ENCODE measurements around the gene EBI3.
"Not testable (repeated sequence)": the region's sequence is repeated elsewhere in the genome, so short reads cannot be mapped to it uniquely, and the experiment has no call there.

EBI3 gene

GRCh38 chr19:4229179-4229931 lies at the start of gene EBI3:
Gene EBI3, plus strand, starts transcription at chr19:4229523. Its CDS starts 28 bp downstream, at chr19:4229551.
- no peak for DNase-seq

- DNase-seq: no peak
Measured at GRCh38 chr19:4181053-4181508, 48.2 kb upstream of the EBI3 start.

GRCh38 chr19:4182084-4182810 lies 47.1 kb upstream of the EBI3 start, which contains the start of the genes ANKRD24 and SIRT6:
Gene ANKRD24, plus strand, starts transcription at chr19:4182689. Its CDS starts 3,737 bp downstream, at chr19:4186426.
Gene SIRT6, minus strand, starts transcription at chr19:4182563. Its CDS starts 24 bp downstream, at chr19:4182539.
- peak; percentile 96 for DNase-seq

GRCh38 chr19:4183967-4184717 lies 45.2 kb upstream of the EBI3 start:
- no peak for DNase-seq

GRCh38 chr19:4184718-4185352 lies 44.5 kb upstream of the EBI3 start:
- no peak for DNase-seq

- no peak for DNase-seq
Measured at GRCh38 chr19:4185413-4186086, 43.8 kb upstream of the EBI3 start.

- DNase-seq: peak; percentile 76
Measured at GRCh38 chr19:4186087-4186993, 43.0 kb upstream of the EBI3 start.

GRCh38 chr19:4187313-4188122 lies 41.8 kb upstream of the EBI3 start:
- DNase-seq: no peak

GRCh38 chr19:4189641-4190040 lies 39.7 kb upstream of the EBI3 start:
- DNase-seq: no peak

GRCh38 chr19:4192537-4192936 lies 36.8 kb upstream of the EBI3 start:
- DNase-seq: not testable (repeated sequence)

GRCh38 chr19:4194353-4194752 lies 35.0 kb upstream of the EBI3 start:
- DNase-seq: no peak

- DNase-seq: no peak
Measured at GRCh38 chr19:4196009-4196408, 33.3 kb upstream of the EBI3 start.

GRCh38 chr19:4196587-4197148 lies 32.7 kb upstream of the EBI3 start:
- no peak for DNase-seq

GRCh38 chr19:4197228-4197624 lies 32.1 kb upstream of the EBI3 start:
- no peak for DNase-seq

GRCh38 chr19:4197625-4198466 lies 31.5 kb upstream of the EBI3 start:
- DNase-seq: no peak

GRCh38 chr19:4198467-4199126 lies 30.7 kb upstream of the EBI3 start:
- DNase-seq: no peak

- no peak for DNase-seq
Measured at GRCh38 chr19:4199699-4200293, 29.5 kb upstream of the EBI3 start.
